ENCODE measurements around the gene ATP6V0E2.

- TF ChIP-seq CTCF (IDR thresholded peaks at IDR 0.05) (no peak), POLR2AphosphoS5 (IDR thresholded peaks at IDR 0.05) (no peak), POLR2A (IDR thresholded peaks at IDR 0.05; ENCODE audit: low read depth) (no peak), EP300 (IDR thresholded peaks at IDR 0.05) (no peak)
Measured at GRCh38 chr7:149879271-149879743, 5.5 kb downstream of the ATP6V0E2 start.
